Esophagus muscularis mucosa (tissue), 3 donors: ENCODE measurements around the gene PLGRKT.

Experiments used
- CTCF ChIP-seq, 3 experiments: fragments of 200-600 bp in 2 of 3; fragments of 450-650 bp in 1 of 3; sonication (generic) in 2 of 3; IDR thresholded peaks; one replicate each; pipeline ENCODE4 v1.5.1; 2017 to 2019; ENCODE audit warnings: antibody characterized with exemption in 3 of 3, mild to moderate bottlenecking in 2 of 3, moderate library complexity in 1 of 3
- POLR2A ChIP-seq: fragments of 450-650 bp; IDR thresholded peaks from one replicate; pipeline ENCODE4 v1.6.1; 2017; ENCODE audit warnings: antibody characterized with exemption, moderate library complexity, mild to moderate bottlenecking, low read depth
- POLR2AphosphoS5 ChIP-seq, 2 donors: sonication (generic); formaldehyde crosslinking; IDR thresholded peaks; one replicate each; pipeline ENCODE4 v1.6.1; 2017; ENCODE audit warnings: antibody characterized with exemption in 2 of 2

GRCh38 chr9:5470816-5471215 is 33.1 kb upstream of the PLGRKT start:
- no peak for TF ChIP-seq POLR2AphosphoS5 (IDR thresholded peaks at IDR 0.05)
- TF ChIP-seq CTCF (IDR thresholded peaks at IDR 0.05) = no peak
- no peak for TF ChIP-seq POLR2A
